ENCODE measurements around the gene NFIX.
A peak's percentile ranks its signal among the peaks of the same experiment; 100 is the strongest.

Gene NFIX

GRCh38 chr19:13069415-13070359 is 74.4 kb downstream of the NFIX start:
- H3K9ac ChIP-seq (ENCODE audit: low read length): no peak overlapping the region

GRCh38 chr19:13070425-13071140 is 75.3 kb downstream of the NFIX start:
- Histone ChIP-seq H3K4me3 (ENCODE audit: low read length) (no peak overlapping the region), H3K27me3 (ENCODE audit: control insufficient read depth, insufficient read depth, low read length) (no peaks in the 10 kb centered on the region), H3K9ac (ENCODE audit: low read length) (no peak overlapping the region), H3K36me3 (ENCODE audit: control insufficient read depth, insufficient read depth, low read length) (peaks cover 15% of the 10 kb centered on the region), H3K27ac (ENCODE audit: low read depth, low read length) (peak overlapping the region; percentile 31), H3K4me1 (ENCODE audit: control insufficient read depth, insufficient read depth, low read length) (peaks cover 47% of the 10 kb centered on the region)

More at GRCh38 chr19:13069415-13070359, 74.4 kb downstream of the NFIX start:
- H3K27ac ChIP-seq (ENCODE audit: low read depth, low read length): peak overlapping the region; percentile 21
- H3K4me3 ChIP-seq (ENCODE audit: low read length): no peak overlapping the region
- peaks cover 53% of the 10 kb centered on the region for H3K4me1 ChIP-seq (ENCODE audit: control insufficient read depth, insufficient read depth, low read length)
- peaks cover 13% of the 10 kb centered on the region for H3K36me3 ChIP-seq (ENCODE audit: control insufficient read depth, insufficient read depth, low read length)
- no peaks in the 10 kb centered on the region for H3K27me3 ChIP-seq (ENCODE audit: control insufficient read depth, insufficient read depth, low read length)

GRCh38 chr19:13071444-13072187 is 76.3 kb downstream of the NFIX start:
- Histone ChIP-seq H3K9ac (ENCODE audit: low read length) (no peak overlapping the region), H3K4me1 (ENCODE audit: control insufficient read depth, insufficient read depth, low read length) (peaks cover 48% of the 10 kb centered on the region), H3K36me3 (ENCODE audit: control insufficient read depth, insufficient read depth, low read length) (peaks cover 19% of the 10 kb centered on the region)

GRCh38 chr19:13072188-13072908 is 77.1 kb downstream of the NFIX start:
- H3K27ac ChIP-seq (ENCODE audit: low read depth, low read length): peak overlapping the region; percentile 4

More at GRCh38 chr19:13071444-13072187, 76.3 kb downstream of the NFIX start:
- H3K4me3 ChIP-seq (ENCODE audit: low read length): no peak overlapping the region
- no peak overlapping the region for H3K27ac ChIP-seq (ENCODE audit: low read depth, low read length)
- H3K27me3 ChIP-seq (ENCODE audit: control insufficient read depth, insufficient read depth, low read length): no peaks in the 10 kb centered on the region

GRCh38 chr19:13073263-13073662 is 78.0 kb downstream of the NFIX start:
- Histone ChIP-seq H3K9ac (ENCODE audit: low read length) (no peak overlapping the region), H3K36me3 (ENCODE audit: control insufficient read depth, insufficient read depth, low read length) (peaks cover 19% of the 10 kb centered on the region)

More at GRCh38 chr19:13072188-13072908, 77.1 kb downstream of the NFIX start:
- no peak overlapping the region for H3K4me3 ChIP-seq (ENCODE audit: low read length)
- H3K36me3 ChIP-seq (ENCODE audit: control insufficient read depth, insufficient read depth, low read length): peaks cover 19% of the 10 kb centered on the region
- peaks cover 48% of the 10 kb centered on the region for H3K4me1 ChIP-seq (ENCODE audit: control insufficient read depth, insufficient read depth, low read length)
- no peaks in the 10 kb centered on the region for H3K27me3 ChIP-seq (ENCODE audit: control insufficient read depth, insufficient read depth, low read length)
- H3K9ac ChIP-seq (ENCODE audit: low read length): no peak overlapping the region

GRCh38 chr19:13074378-13074777 is 79.1 kb downstream of the NFIX start:
- no peak overlapping the region for H3K4me3 ChIP-seq (ENCODE audit: low read length)
- peaks cover 51% of the 10 kb centered on the region for H3K4me1 ChIP-seq (ENCODE audit: control insufficient read depth, insufficient read depth, low read length)
- peaks cover 19% of the 10 kb centered on the region for H3K36me3 ChIP-seq (ENCODE audit: control insufficient read depth, insufficient read depth, low read length)
- H3K27me3 ChIP-seq (ENCODE audit: control insufficient read depth, insufficient read depth, low read length): no peaks in the 10 kb centered on the region
- H3K9ac ChIP-seq (ENCODE audit: low read length): no peak overlapping the region
- no peak overlapping the region for H3K27ac ChIP-seq (ENCODE audit: low read depth, low read length)

More at GRCh38 chr19:13073263-13073662, 78.0 kb downstream of the NFIX start:
- no peaks in the 10 kb centered on the region for H3K27me3 ChIP-seq (ENCODE audit: control insufficient read depth, insufficient read depth, low read length)
- no peak overlapping the region for H3K4me3 ChIP-seq (ENCODE audit: low read length)
- peak overlapping the region; percentile 24 for H3K27ac ChIP-seq (ENCODE audit: low read depth, low read length)
- H3K4me1 ChIP-seq (ENCODE audit: control insufficient read depth, insufficient read depth, low read length): peaks cover 50% of the 10 kb centered on the region

- no peaks in the 10 kb centered on the region for H3K27me3 ChIP-seq (ENCODE audit: control insufficient read depth, insufficient read depth, low read length)
- no peak overlapping the region for H3K4me3 ChIP-seq (ENCODE audit: low read length)
- no peak overlapping the region for H3K9ac ChIP-seq (ENCODE audit: low read length)
- peak overlapping the region; percentile 88 for H3K27ac ChIP-seq (ENCODE audit: low read depth, low read length)
- H3K36me3 ChIP-seq (ENCODE audit: control insufficient read depth, insufficient read depth, low read length): peaks cover 19% of the 10 kb centered on the region
- H3K4me1 ChIP-seq (ENCODE audit: control insufficient read depth, insufficient read depth, low read length): peaks cover 46% of the 10 kb centered on the region
Observed at GRCh38 chr19:13076320-13076719, 81.0 kb downstream of the NFIX start.

- peaks cover 19% of the 10 kb centered on the region for H3K36me3 ChIP-seq (ENCODE audit: control insufficient read depth, insufficient read depth, low read length)
- peaks cover 46% of the 10 kb centered on the region for H3K4me1 ChIP-seq (ENCODE audit: control insufficient read depth, insufficient read depth, low read length)
- H3K27me3 ChIP-seq (ENCODE audit: control insufficient read depth, insufficient read depth, low read length): no peaks in the 10 kb centered on the region
- H3K9ac ChIP-seq (ENCODE audit: low read length): no peak overlapping the region
- no peak overlapping the region for H3K4me3 ChIP-seq (ENCODE audit: low read length)
- peak overlapping the region; percentile 88 for H3K27ac ChIP-seq (ENCODE audit: low read depth, low read length)
Observed at GRCh38 chr19:13076787-13077186, 81.5 kb downstream of the NFIX start.

GRCh38 chr19:13077240-13077639 is 82.0 kb downstream of the NFIX start:
- H3K9ac ChIP-seq (ENCODE audit: low read length): no peak overlapping the region

GRCh38 chr19:13078381-13078780 is 83.1 kb downstream of the NFIX start:
- Histone ChIP-seq H3K9ac (ENCODE audit: low read length) (no peak overlapping the region), H3K27me3 (ENCODE audit: control insufficient read depth, insufficient read depth, low read length) (no peaks in the 10 kb centered on the region), H3K27ac (ENCODE audit: low read depth, low read length) (peak overlapping the region; percentile 88), H3K4me1 (ENCODE audit: control insufficient read depth, insufficient read depth, low read length) (peaks cover 44% of the 10 kb centered on the region), H3K36me3 (ENCODE audit: control insufficient read depth, insufficient read depth, low read length) (peaks cover 12% of the 10 kb centered on the region), H3K4me3 (ENCODE audit: low read length) (no peak overlapping the region)

More at GRCh38 chr19:13077240-13077639, 82.0 kb downstream of the NFIX start:
- no peaks in the 10 kb centered on the region for H3K27me3 ChIP-seq (ENCODE audit: control insufficient read depth, insufficient read depth, low read length)
- H3K36me3 ChIP-seq (ENCODE audit: control insufficient read depth, insufficient read depth, low read length): peaks cover 19% of the 10 kb centered on the region
- H3K4me1 ChIP-seq (ENCODE audit: control insufficient read depth, insufficient read depth, low read length): peaks cover 46% of the 10 kb centered on the region
- no peak overlapping the region for H3K4me3 ChIP-seq (ENCODE audit: low read length)
- peak overlapping the region; percentile 88 for H3K27ac ChIP-seq (ENCODE audit: low read depth, low read length)

GRCh38 chr19:13078897-13079541 is 83.7 kb downstream of the NFIX start:
- Histone ChIP-seq H3K27ac (ENCODE audit: low read depth, low read length) (peak overlapping the region; percentile 88), H3K4me3 (ENCODE audit: low read length) (no peak overlapping the region), H3K36me3 (ENCODE audit: control insufficient read depth, insufficient read depth, low read length) (peaks cover 6% of the 10 kb centered on the region), H3K4me1 (ENCODE audit: control insufficient read depth, insufficient read depth, low read length) (peaks cover 44% of the 10 kb centered on the region), H3K9ac (ENCODE audit: low read length) (peak overlapping the region; percentile 22), H3K27me3 (ENCODE audit: control insufficient read depth, insufficient read depth, low read length) (no peaks in the 10 kb centered on the region)
